HEK293 (cell line): Measurements from ENCODE around the gene UBA7.
"Not testable (repeated sequence)": the region's sequence is repeated elsewhere in the genome, so short reads cannot be mapped to it uniquely, and the experiment has no call there.

Experiments used
- CTCF ChIA-PET: fragments of 350-600 bp; formaldehyde crosslinking; extraction: SDS; loops from one replicate; lab custom pipeline; 2021; ENCODE audit warnings: antibody characterized with exemption; lab: Yijun Ruan, JAX
- POLR2A ChIA-PET: fragments of 300-600 bp; formaldehyde crosslinking; extraction: SDS; loops from one replicate; lab custom pipeline; 2020; ENCODE audit warnings: antibody characterized with exemption, inconsistent platforms; lab: Yijun Ruan, JAX
- H3K27ac ChIP-seq: fragments of 200-500 bp; sonication (Bioruptor generic); 2 replicates; pipeline ENCODE4 v1.5.1; 2014; ENCODE audit warnings: low read depth, low read length, control low read depth, inconsistent platforms; ENCODE audit errors: extremely low read depth
- H3K36me3 ChIP-seq, 2 experiments: fragments of 200-500 bp in 1 of 2; sonication (Bioruptor generic) in 1 of 2; 1 replicate in 1 of 2; 2 replicates in 1 of 2; pipeline ENCODE4 v1.5.1; 2014 to 2017; ENCODE audit warnings: inconsistent platforms in 2 of 2, low read length in 2 of 2; ENCODE audit not compliant: control insufficient read depth in 2 of 2, insufficient read depth in 1 of 2
- H3K4me1 ChIP-seq: fragments of 200-500 bp; sonication (Bioruptor generic); 2 replicates; pipeline ENCODE4 v1.5.1; 2014; ENCODE audit warnings: mild to moderate bottlenecking, low read length, inconsistent platforms; ENCODE audit not compliant: control insufficient read depth, insufficient read depth
- H3K4me3 ChIP-seq: 2 replicates; pipeline ENCODE4 v1.5.1; 2011; ENCODE audit warnings: low read depth, mild to moderate bottlenecking, control low read depth, low read length, moderate library complexity
- H3K9me3 ChIP-seq: fragments of 200-500 bp; sonication (Bioruptor generic); 2 replicates; pipeline ENCODE4 v1.5.1; 2014; ENCODE audit warnings: low read depth, low read length, inconsistent platforms; ENCODE audit not compliant: control insufficient read depth, insufficient read depth
- HOXC10 ChIP-seq: sonication (generic); formaldehyde crosslinking; IDR thresholded peaks from 2 replicates; pipeline ENCODE4 v1.8.1; 2023; ENCODE audit warnings: mild to moderate bottlenecking, missing genetic modification reagents
- RBAK ChIP-seq: fragments of 450-650 bp; formaldehyde crosslinking; IDR thresholded peaks from 2 replicates; pipeline ENCODE4 v1.5.1; 2016; ENCODE audit warnings: missing biosample characterization, missing genetic modification characterization
- WT1 ChIP-seq: fragments of 450-650 bp; formaldehyde crosslinking; IDR thresholded peaks from 2 replicates; pipeline ENCODE4 v1.5.1; 2016; ENCODE audit warnings: missing biosample characterization, missing genetic modification characterization
- ZNF10 ChIP-seq: fragments of 450-650 bp; formaldehyde crosslinking; IDR thresholded peaks from 2 replicates; pipeline ENCODE4 v1.5.1; 2017; ENCODE audit warnings: missing biosample characterization, missing genetic modification characterization
- ZNF211 ChIP-seq: fragments of 450-650 bp; formaldehyde crosslinking; IDR thresholded peaks from 2 replicates; pipeline ENCODE4 v1.5.1; 2016; ENCODE audit warnings: low read depth, missing biosample characterization, missing genetic modification characterization
- ZNF214 ChIP-seq: fragments of 450-650 bp; formaldehyde crosslinking; IDR thresholded peaks from 2 replicates; pipeline ENCODE4 v1.5.1; 2017; ENCODE audit warnings: missing biosample characterization, mild to moderate bottlenecking, missing genetic modification characterization, borderline replicate concordance
- ZNF404 ChIP-seq: fragments of 450-650 bp; formaldehyde crosslinking; IDR thresholded peaks from 2 replicates; pipeline ENCODE4 v1.5.1; 2017; ENCODE audit warnings: missing biosample characterization, missing genetic modification characterization
- ZNF658 ChIP-seq: fragments of 450-650 bp; formaldehyde crosslinking; IDR thresholded peaks from 2 replicates; pipeline ENCODE4; 2016; ENCODE audit warnings: missing biosample characterization, missing genetic modification characterization
- ZNF701 ChIP-seq: fragments of 450-650 bp; formaldehyde crosslinking; IDR thresholded peaks from 2 replicates; pipeline ENCODE4 v1.5.1; 2016; ENCODE audit warnings: missing biosample characterization, missing genetic modification characterization
- ZSCAN30 ChIP-seq: fragments of 450-650 bp; IDR thresholded peaks from 2 replicates; pipeline ENCODE4 v1.5.1; 2018; ENCODE audit warnings: missing biosample characterization, mild to moderate bottlenecking, missing genetic modification characterization, moderate library complexity
- ZXDB ChIP-seq: fragments of 450-650 bp; formaldehyde crosslinking; IDR thresholded peaks from 2 replicates; pipeline ENCODE4 v1.5.1; 2016; ENCODE audit warnings: missing biosample characterization, missing genetic modification characterization
- TF ChIP-seq, protein P1 (sequence below): fragments of 450-650 bp; formaldehyde crosslinking; IDR thresholded peaks from 2 replicates; pipeline ENCODE4 v1.5.1; 2017; ENCODE audit warnings: missing biosample characterization, missing genetic modification characterization
- TF ChIP-seq, protein P2 (sequence below): fragments of 450-650 bp; formaldehyde crosslinking; conservative IDR thresholded peaks from 2 replicates; pipeline ENCODE4 v1.5.1; 2016; ENCODE audit warnings: low read depth, missing biosample characterization, missing genetic modification characterization
- TF ChIP-seq, protein P3 (sequence below): fragments of 450-650 bp; formaldehyde crosslinking; IDR thresholded peaks from 2 replicates; pipeline ENCODE4 v1.5.1; 2017; ENCODE audit warnings: missing biosample characterization, missing genetic modification characterization
- TF ChIP-seq, protein P4 (sequence below): fragments of 450-650 bp; formaldehyde crosslinking; IDR thresholded peaks from 2 replicates; pipeline ENCODE4 v1.5.1; 2016; ENCODE audit warnings: missing biosample characterization, missing genetic modification characterization, low read depth

UBA7 gene

DNA sequence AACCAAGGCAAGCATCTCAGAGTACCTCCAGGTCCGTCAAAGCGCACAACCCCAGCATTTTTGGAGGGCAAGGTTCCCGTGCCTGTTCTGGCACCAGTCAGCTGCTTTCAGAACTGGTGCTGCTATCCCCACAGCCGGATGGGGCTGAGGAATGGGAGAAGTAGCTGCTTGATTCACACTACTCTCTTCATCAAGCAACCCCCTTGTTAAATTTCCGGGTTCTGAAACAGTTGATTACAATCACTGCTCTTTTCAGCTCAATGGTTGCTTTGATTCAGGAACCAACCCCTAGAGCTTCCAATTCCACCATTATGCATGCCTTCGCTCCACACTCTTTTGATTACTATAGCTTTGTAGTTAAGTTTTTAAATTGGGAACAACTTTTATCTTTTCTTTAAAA, 12.3 kb upstream of the UBA7 start:
- ChIA-PET POLR2A (interaction anchor here (0.7 to 1.2 kb wide), 3 partner anchors 23 to 125 kb away, joined by 3 read pairs; partner anchors contain the start of gene INKA1), CTCF (interaction anchor here (0.8 to 2.2 kb wide), 2 partner anchors 13 to 26 kb away, joined by 3 to 12 read pairs; no protein-coding TSS in a partner anchor)
- TF ChIP-seq, protein P1, sequence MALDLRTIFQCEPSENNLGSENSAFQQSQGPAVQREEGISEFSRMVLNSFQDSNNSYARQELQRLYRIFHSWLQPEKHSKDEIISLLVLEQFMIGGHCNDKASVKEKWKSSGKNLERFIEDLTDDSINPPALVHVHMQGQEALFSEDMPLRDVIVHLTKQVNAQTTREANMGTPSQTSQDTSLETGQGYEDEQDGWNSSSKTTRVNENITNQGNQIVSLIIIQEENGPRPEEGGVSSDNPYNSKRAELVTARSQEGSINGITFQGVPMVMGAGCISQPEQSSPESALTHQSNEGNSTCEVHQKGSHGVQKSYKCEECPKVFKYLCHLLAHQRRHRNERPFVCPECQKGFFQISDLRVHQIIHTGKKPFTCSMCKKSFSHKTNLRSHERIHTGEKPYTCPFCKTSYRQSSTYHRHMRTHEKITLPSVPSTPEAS (tag by site-specific recombination), result no peak
- TF ChIP-seq, protein P2, sequence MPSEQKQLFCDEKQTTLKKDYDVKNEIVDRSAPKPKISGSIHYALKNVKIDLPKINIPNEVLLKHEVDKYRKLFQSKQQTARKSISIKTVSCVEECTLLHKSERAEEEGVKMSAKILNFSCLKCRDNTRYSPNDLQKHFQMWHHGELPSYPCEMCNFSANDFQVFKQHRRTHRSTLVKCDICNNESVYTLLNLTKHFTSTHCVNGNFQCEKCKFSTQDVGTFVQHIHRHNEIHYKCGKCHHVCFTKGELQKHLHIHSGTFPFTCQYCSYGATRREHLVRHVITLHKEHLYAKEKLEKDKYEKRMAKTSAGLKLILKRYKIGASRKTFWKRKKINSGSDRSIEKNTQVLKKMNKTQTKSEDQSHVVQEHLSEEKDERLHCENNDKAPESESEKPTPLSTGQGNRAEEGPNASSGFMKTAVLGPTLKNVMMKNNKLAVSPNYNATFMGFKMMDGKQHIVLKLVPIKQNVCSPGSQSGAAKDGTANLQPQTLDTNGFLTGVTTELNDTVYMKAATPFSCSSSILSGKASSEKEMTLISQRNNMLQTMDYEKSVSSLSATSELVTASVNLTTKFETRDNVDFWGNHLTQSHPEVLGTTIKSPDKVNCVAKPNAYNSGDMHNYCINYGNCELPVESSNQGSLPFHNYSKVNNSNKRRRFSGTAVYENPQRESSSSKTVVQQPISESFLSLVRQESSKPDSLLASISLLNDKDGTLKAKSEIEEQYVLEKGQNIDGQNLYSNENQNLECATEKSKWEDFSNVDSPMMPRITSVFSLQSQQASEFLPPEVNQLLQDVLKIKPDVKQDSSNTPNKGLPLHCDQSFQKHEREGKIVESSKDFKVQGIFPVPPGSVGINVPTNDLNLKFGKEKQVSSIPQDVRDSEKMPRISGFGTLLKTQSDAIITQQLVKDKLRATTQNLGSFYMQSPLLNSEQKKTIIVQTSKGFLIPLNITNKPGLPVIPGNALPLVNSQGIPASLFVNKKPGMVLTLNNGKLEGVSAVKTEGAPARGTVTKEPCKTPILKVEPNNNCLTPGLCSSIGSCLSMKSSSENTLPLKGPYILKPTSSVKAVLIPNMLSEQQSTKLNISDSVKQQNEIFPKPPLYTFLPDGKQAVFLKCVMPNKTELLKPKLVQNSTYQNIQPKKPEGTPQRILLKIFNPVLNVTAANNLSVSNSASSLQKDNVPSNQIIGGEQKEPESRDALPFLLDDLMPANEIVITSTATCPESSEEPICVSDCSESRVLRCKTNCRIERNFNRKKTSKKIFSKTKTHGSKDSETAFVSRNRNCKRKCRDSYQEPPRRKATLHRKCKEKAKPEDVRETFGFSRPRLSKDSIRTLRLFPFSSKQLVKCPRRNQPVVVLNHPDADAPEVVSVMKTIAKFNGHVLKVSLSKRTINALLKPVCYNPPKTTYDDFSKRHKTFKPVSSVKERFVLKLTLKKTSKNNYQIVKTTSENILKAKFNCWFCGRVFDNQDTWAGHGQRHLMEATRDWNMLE, result no peak
- TF ChIP-seq ZNF404 (no peak), ZXDB (tag by site-specific recombination) (no peak), ZNF214 (tag by site-specific recombination) (no peak), ZNF211 (no peak), WT1 (tag by site-specific recombination) (no peak), ZSCAN30 (tag by site-specific recombination) (no peak), ZNF658 (no peak), ZNF701 (no peak), ZNF10 (tag by site-specific recombination) (no peak), RBAK (tag by site-specific recombination) (no peak), HOXC10 (CRISPR knock-in tag) (no peak)
- TF ChIP-seq, protein P3, sequence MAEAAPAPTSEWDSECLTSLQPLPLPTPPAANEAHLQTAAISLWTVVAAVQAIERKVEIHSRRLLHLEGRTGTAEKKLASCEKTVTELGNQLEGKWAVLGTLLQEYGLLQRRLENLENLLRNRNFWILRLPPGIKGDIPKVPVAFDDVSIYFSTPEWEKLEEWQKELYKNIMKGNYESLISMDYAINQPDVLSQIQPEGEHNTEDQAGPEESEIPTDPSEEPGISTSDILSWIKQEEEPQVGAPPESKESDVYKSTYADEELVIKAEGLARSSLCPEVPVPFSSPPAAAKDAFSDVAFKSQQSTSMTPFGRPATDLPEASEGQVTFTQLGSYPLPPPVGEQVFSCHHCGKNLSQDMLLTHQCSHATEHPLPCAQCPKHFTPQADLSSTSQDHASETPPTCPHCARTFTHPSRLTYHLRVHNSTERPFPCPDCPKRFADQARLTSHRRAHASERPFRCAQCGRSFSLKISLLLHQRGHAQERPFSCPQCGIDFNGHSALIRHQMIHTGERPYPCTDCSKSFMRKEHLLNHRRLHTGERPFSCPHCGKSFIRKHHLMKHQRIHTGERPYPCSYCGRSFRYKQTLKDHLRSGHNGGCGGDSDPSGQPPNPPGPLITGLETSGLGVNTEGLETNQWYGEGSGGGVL, result no peak
- TF ChIP-seq, protein P4, sequence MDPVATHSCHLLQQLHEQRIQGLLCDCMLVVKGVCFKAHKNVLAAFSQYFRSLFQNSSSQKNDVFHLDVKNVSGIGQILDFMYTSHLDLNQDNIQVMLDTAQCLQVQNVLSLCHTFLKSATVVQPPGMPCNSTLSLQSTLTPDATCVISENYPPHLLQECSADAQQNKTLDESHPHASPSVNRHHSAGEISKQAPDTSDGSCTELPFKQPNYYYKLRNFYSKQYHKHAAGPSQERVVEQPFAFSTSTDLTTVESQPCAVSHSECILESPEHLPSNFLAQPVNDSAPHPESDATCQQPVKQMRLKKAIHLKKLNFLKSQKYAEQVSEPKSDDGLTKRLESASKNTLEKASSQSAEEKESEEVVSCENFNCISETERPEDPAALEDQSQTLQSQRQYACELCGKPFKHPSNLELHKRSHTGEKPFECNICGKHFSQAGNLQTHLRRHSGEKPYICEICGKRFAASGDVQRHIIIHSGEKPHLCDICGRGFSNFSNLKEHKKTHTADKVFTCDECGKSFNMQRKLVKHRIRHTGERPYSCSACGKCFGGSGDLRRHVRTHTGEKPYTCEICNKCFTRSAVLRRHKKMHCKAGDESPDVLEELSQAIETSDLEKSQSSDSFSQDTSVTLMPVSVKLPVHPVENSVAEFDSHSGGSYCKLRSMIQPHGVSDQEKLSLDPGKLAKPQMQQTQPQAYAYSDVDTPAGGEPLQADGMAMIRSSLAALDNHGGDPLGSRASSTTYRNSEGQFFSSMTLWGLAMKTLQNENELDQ (tag by site-specific recombination), result no peak
- Histone ChIP-seq H3K36me3 (peaks cover 0 to 34% of the 10 kb centered on the region in 2 experiments; a peak in 1 of 3 replicates), H3K27ac (no peak overlapping the region), H3K4me3 (no peak overlapping the region), H3K4me1 (no peaks in the 10 kb centered on the region), H3K9me3 (no peaks in the 10 kb centered on the region)

DNA sequence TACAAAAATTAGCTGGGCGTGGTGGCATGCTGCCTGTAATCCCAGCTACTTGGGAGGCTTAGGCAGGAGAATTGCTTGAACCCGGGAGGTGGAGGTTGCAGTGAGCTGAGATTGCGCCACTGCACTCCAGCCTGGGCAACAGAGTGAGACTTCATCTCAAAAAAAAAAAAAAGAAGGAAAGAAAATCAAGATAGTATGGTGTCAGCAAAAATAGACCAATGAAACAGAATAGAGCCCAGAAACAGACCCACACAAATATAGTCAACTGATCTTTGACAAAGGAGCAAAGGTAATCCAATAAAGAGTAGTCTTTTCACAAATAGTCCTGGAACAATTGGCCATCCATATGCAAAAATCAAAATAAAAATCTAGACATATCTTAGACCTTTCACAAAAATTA, 9.4 kb upstream of the UBA7 start:
- H3K4me1 ChIP-seq, POLR2A ChIA-PET, H3K36me3 ChIP-seq, H3K9me3 ChIP-seq, H3K27ac ChIP-seq, H3K4me3 ChIP-seq: not testable (repeated sequence)
- CTCF ChIA-PET, result interaction anchor here (0.6 to 1.8 kb wide), 2 partner anchors 16 to 80 kb away, joined by 3 to 7 read pairs; partner anchors contain the start of gene MST1R
